Middle frontal gyrus (tissue), 1 donor: ENCODE data around the gene ISOC2.
A peak's percentile ranks its signal among the peaks of the same experiment; 100 is the strongest.
"Not testable (repeated sequence)": the region's sequence is repeated elsewhere in the genome, so short reads cannot be mapped to it uniquely, and the experiment has no call there.

Source experiments
- DNase-seq: peaks from one replicate; pipeline ENCODE4 v3.0.0-alpha.2; 2015; ENCODE audit warnings: low spot score; ENCODE audit errors: extremely low spot score

Gene ISOC2

DNA sequence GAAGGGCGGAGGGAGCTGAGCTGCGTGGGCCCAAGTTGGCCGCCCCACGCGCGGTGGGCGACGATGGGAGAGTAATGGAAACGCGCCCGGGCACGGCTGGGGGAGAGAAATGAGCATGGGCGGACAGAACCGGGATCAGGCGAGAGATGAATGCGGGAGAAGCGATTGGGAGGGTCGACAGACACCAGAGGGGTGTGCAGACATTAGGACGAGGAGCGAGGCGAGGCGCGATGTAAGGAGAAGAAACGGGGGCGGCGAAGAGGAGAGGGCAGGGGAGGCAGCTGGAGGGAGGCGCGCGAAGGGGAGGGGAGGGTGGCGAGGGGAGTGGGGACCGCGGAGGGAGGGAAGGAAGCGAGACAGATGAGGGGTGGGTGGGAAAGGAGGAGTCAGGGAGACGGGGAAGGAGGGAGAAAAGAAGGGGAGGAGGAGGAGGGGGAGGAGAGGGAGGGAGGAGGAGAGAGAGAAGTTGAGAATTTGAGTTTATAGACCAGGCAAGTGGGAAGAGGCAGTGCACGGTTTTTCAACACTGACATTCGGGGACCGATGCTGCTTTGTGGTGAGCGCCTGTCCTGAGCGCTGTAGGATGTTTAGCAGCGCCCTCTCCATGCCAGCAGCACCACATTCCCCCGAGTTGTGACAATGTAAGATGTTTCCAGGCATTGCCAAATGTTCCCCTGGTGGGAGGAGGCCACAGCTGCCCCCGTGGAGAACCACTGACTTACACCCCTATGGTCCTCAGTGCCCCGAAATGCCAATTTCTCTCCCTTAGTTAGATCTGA lies 18.2 kb downstream of the ISOC2 start, which contains the start of gene SHISA7:
TSS of gene SHISA7 (minus strand) at position 256 of the 779 bp plus-strand sequence. CDS start 437 bp downstream, outside the sequence.
- no peak for DNase-seq

DNA sequence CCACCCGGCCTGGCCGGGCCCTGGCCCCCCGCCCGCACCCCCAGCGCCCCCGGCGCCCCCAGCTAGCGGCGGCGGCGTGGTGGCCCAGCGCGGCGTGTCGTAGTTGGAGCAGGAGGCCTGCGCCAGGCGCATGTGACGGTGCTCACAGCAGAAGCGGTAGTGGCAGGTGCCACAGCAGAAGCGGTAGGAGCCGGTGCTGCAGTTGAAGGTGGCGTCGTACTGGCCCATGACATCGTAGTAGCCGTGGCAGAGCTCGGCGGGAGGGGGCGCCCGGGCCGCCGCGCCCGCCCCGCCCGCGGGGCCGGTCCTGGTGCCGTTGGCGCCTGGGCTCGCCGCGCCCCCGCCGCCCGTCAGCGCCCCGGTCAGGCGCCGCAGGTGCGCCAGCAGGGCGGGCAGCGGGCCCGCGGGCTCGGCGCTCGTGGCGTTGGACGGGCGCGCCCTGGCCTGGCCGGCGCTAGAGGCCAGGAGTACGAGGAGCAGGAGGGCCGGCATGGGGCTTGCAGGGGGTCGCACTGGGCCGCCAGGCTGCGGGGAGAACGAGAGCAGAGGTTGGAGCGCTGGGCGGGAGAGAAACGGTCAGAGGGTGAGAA lies 19.0 kb downstream of the ISOC2 start:
- no peak for DNase-seq

- DNase-seq: no peak
These were observed 19.6 kb downstream of the ISOC2 start for GRCh38 chr19:55441692-55442321.

DNA sequence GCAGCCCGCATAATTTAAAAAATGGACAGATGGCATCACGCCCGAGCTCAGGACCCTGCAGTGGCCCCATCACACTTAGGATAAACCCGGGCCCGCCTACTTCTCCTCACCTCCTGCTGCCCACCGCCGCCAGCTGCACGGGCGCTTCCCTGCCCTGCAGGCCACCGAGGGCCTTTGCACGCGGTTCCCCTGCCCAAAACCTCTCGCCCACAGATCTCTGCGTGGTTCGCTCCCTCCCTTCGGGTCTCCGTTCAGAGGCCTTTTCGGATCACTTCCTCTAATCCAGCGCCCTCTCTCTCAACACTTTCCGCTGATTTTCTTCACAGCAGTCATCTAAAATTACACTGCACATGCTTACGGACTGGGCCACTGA lies 20.1 kb downstream of the ISOC2 start:
- no peak for DNase-seq

GRCh38 chr19:55440411-55441105 lies 20.9 kb downstream of the ISOC2 start:
- no peak for DNase-seq

GRCh38 chr19:55439052-55439451 lies 22.4 kb downstream of the ISOC2 start:
- DNase-seq: no peak

DNA sequence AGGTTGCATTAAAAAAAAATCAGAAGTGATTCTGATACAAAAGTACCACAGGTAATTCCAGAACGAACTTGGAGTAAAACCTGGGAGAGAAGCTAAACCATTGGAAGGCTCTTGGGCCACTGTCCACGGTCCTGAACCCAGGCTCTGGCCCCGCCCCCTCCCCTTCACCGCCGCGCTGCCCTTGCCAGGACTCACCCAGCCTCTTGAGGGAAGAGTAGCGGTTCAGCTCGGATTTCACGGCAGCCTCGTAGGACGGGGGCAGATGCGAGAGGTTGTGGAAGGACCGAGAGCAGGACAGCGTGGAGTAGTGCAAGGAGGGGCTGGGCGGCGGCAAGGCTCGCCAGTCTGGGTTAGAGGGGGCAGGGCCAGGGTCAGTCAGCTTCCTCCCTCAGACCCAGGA lies 24.0 kb downstream of the ISOC2 start:
- no peak for DNase-seq

- no peak for DNase-seq
These were observed 24.6 kb downstream of the ISOC2 start for GRCh38 chr19:55436847-55437246.

DNA sequence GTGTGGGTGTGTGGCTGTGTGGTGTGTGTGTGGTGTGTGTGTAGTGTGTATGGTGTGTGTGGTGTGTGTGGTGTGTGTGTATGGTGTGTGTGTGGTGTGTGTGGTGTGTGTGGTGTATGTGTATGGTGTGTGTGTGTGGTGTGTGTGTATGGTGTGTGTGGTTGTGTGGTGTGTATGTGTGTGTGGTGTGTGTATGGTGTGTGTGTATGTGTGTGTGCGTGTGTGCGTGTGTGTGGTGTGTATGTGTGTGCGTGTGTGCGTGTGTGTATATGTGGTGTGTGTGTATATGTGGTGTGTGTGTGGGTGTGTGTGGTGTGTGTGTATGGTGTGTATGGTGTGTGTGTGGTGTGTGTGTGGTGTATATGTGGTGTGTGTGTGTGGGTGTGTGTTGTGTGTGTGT lies 26.4 kb downstream of the ISOC2 start:
- no peak for DNase-seq

DNA sequence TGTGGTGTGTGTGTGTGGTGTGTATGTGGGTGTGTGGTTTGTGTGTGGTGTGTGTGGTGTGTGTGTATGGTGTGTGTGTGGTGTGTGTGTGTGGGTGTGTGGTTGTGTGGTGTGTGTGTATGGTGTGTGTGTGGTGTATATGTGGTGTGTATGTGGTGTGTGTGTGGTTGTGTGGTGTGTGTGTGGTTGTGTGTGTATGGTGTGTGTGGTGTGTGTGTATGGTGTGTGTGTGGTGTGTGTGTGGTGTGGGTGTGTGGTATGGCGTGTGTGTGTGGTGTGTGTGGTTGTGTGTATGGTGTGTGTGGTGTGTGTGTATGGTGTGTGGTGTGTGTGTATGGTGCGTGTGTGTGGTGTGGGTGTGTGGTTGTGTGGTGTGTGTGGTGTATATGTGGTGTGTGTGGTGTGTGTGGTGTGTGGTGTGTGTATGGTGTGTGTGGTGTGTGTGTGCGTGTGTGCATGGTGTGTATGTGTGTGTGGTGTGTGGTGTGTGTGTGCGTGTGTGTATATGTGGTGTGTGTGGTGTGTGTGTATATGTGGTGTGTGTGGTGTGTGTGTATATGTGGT lies 27.0 kb downstream of the ISOC2 start:
- DNase-seq: no peak

GRCh38 chr19:55433292-55433691 lies 28.1 kb downstream of the ISOC2 start:
- no peak for DNase-seq

DNA sequence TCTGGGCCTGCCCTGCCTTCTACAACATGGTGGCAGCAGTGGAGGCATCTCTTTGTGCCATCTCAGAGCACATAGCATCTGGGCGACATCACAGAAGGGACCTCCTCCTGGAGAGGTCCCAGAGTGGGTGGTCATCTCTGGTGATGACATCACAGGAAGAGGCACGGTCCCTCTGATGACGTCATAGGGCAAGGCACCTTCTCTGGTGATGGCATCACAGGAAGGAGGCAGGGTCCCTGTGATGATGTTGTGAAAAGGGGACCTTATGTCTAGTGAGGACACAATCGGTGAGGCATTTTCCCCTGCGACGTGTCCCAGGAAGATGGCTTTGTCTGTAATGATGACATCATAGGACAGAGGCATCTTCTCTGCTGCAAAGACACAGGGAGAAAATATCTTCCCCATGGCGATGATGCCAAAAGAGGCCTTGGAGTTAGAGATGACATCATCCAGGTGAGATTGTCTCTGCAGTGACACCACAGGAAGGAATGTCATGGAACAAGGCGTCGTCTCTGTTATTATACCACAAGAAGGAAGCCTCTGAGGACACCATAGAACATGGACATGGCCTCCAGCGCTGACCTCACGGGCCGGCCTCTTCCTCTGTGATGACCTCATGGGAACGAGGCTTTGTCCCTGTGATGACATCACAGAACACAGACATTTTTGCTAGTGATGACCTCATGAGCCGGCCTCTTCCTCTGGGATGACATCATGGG lies 29.0 kb downstream of the ISOC2 start:
- no peak for DNase-seq

DNA sequence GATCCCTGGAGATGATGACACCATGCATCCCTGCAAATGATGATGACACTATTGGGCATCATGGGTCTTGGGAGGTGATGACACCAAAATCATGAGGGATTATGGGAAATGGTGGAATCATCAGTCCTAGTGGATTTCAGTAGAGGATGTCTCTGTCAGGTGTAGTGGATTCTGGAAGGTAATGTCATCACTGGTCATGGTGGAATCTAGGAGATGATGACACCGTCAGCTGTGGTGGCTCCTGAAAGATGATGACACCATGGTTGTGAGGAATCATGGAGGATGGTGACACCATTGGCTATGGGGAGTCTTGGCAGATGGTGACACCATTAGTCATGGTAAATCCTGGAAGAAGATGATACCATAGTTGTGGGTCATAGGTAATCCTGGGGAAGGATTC lies 30.3 kb downstream of the ISOC2 start:
- no peak for DNase-seq

DNA sequence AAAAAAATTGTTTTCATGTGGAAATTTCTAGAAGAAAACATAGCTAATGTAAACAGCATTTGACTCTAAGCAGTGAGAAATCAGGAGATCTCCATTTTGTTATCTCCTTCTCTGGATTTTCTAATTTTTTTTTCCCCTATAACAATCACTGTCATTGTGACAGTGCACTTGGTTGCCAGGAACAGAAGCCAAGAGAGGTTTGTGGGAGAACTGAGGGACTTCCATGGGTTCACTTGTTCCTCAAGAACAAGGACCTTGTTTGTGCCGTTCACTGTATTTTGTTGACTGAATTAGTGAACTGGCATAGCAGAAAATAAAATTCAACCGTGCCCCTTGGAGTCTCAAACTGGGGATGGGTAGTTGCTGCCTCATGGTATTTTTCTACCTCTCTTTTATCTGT lies 35.4 kb downstream of the ISOC2 start:
- peak; percentile 74 for DNase-seq

- no peak for DNase-seq
These were observed 36.9 kb downstream of the ISOC2 start for GRCh38 chr19:55424518-55424917.

DNA sequence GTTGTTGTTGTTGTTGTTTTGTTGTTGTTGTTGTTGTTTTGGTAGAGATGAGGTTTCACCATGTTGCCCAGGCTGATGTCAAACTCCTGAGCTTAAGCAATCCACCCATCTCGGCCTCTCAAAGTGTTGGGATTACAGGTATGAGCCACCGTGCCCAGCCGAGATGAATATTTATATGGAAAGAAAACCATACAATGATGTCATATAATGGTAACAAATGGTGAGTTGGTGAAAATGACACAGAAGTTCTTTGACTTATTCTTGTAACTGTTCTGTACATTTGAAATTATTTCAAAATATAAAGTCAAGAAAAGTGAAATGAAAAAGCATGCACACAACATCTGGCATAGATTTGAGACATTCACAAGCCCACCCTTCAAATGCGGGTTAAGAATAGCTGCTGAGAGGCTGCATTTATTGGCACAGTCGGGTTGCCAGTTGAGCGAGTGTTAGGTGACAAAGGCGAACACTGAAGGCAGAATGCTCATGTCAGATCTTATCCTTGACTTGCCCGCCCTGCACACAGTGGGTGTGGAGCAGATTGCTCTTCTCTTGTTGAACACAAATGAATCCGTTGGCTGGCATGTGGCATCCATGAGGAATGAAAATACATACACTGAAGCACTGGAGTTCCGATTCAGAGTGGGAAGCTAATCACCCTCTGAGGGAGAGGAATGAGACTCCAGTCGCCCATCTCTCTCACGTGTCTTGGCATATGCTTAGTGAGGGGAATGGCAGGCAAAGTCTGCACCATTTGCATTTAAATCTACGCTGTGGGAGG lies 38.0 kb downstream of the ISOC2 start:
- no peak for DNase-seq

GRCh38 chr19:55421281-55421680 lies 40.2 kb downstream of the ISOC2 start:
- DNase-seq: not testable (repeated sequence)

DNA sequence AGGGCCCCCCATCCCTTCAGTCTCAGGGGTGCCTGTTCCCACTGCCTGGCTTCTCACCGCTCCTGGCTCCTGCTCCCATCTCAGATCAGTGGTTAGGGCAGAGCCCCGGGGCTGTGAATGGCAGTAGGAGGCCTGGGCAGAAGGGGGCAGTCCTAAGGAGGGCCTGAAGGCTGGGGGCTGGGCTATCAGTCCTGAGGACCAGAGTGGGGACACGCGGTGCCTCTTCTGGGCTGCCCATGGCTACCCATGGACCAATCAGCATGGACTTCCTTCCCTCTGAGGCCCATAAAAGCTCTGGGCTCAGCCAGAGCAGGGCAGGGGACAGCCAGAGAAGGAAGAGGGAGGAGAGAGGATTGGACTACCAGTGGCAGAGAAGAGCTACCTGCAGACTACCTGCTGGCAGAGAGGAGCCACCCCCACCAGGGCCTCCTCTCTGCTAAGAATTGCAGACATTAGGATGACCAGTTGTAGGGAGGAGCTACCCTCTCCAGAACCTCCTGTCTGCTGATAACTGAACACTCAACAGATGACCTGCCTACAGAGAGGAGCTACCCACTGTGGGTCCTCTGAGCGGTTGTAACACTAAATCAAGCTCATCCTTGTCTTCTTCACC lies 41.7 kb downstream of the ISOC2 start:
- no peak for DNase-seq

- DNase-seq: no peak
These were observed 42.3 kb downstream of the ISOC2 start for GRCh38 chr19:55419103-55419502.

GRCh38 chr19:55418185-55418584 lies 43.3 kb downstream of the ISOC2 start:
- peak; percentile 59 for DNase-seq
